ENCODE data around the gene MEIOSIN. TPM values are rescaled to one million over a fixed set of nuclear protein-coding genes. Genes with fewer than 3 reads are reported as not detected.

Gene MEIOSIN
- total and polyA plus RNA-seq, 9 of the 15 experiments (the other 6 are each of a cell fraction or from before 2014, with no cell fraction given), result 0.06 to 2.0 (median 0.76) TPM

DNA sequence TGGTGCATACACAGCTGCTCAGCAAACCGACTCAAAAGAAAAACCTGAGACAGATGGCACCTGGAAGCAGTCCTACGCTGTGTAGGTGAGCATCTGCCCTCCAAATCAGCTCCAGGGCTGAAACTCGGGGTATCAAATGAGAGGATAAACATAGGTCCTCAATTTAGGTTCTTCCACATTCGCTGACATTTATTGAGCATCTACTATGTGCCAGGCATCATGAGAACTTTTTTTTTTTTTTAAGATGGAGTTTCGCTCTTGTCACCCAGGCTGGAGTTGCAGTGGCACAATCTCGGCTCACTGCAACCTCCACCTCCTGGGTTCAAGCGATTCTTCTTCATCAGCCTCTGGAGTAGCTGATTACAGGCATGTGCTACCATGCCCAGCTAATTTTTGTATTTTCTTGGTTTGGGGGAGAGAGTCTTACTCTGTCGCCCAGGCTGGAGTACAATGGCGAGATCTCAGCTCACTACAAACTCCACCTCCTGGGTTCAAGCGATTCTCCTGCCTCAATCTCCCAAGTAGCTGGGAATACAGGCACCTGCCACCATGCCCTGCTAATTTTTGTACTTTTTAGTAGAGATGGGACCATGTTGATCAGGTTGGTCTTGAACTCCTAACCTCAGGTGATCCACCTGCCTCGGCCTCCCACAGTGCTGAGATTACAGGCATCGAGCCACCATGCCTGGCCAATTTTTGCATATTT, 27.4 kb upstream of the MEIOSIN start:
- no peaks in the 10 kb centered on the region for H3K27me3 ChIP-seq (ENCODE audit: control insufficient read depth in 2 of 2, insufficient read depth in 2 of 2, low read length in 2 of 2)
- no peak overlapping the region for H2AFZ ChIP-seq (ENCODE audit: low read depth, low read length)
- DNase-seq (ENCODE audit: extremely low read depth in 1 of 4, low spot score in 3 of 4), result no peak
- in situ Hi-C loops (cut with MboI), result no loop called here
- no peak overlapping the region for H3K27ac ChIP-seq (ENCODE audit: extremely low read depth, low read depth, low read length)
- no TSS peak for BruUV-seq (replicated peaks)
- no peak for ATAC-seq
- POLR2A ChIA-PET, result interaction anchor here (0.6 to 6.0 kb wide), 4 partner anchors 9 to 336 kb away, joined by 3 to 46 read pairs (median 10); partner anchors contain the start of genes QPCTL and SNRPD2
- H3K9ac ChIP-seq (ENCODE audit: insufficient read depth in 1 of 2, low read depth in 2 of 2, low read length in 2 of 2), result no peak overlapping the region
- no peak for FAIRE-seq
- no peaks in the 10 kb centered on the region; the same call in 2 of the 3 replicates for H3K79me2 ChIP-seq (ENCODE audit: control insufficient read depth, insufficient read depth, low read length)
- no peak overlapping the region for H3K4me2 ChIP-seq (ENCODE audit: insufficient read depth, low read length)
- peaks cover 38% of the 10 kb centered on the region; the same call in 1 of the 3 replicates for H3K36me3 ChIP-seq (ENCODE audit: control insufficient read depth, insufficient read depth, low read length)
- H4K20me1 ChIP-seq (replicated peaks; ENCODE audit: control insufficient read depth, insufficient read depth, low read length), result no peaks in the 10 kb centered on the region
- WGBS (ENCODE audit: insufficient coverage, low coverage, missing lambda C conversion rate), result 70% methylated on average over 12 of the region's 12 CpGs
- no peaks in the 10 kb centered on the region; a peak in 2 of 5 replicates for H3K4me1 ChIP-seq (replicated peaks in 1 of 2; ENCODE audit: control insufficient read depth in 2 of 2, insufficient read depth in 2 of 2, low read length in 2 of 2)
- H3K4me3 ChIP-seq, result no peak overlapping the region
- H3K9me1 ChIP-seq (ENCODE audit: control insufficient read depth, insufficient read depth, low read length), result no peaks in the 10 kb centered on the region
- CTCF ChIA-PET (ENCODE audit: low intra/inter-chr PET ratio), result no interaction called here
- no peaks in the 10 kb centered on the region for H3K9me3 ChIP-seq (replicated peaks; ENCODE audit: control insufficient read depth, insufficient read depth, low read depth, low read length)
- intact Hi-C loops (cut with micrococcal nuclease), result no loop called here
- TF ChIP-seq POLR2G (IDR thresholded peaks at IDR 0.05; ENCODE audit: low read depth, low read length), result 0 out of 2 replicates have a peak, but pooled peaks have one; percentile 8
- 0 out of 2 replicates have a peak, but pooled peaks have one; percentile 32 for TF ChIP-seq BCOR (IDR thresholded peaks at IDR 0.05)
- peak; percentile 29 for TF ChIP-seq RBM25 (IDR thresholded peaks at IDR 0.05; ENCODE audit: low read depth, low read length, severe bottlenecking)
- TF ChIP-seq, protein P1, sequence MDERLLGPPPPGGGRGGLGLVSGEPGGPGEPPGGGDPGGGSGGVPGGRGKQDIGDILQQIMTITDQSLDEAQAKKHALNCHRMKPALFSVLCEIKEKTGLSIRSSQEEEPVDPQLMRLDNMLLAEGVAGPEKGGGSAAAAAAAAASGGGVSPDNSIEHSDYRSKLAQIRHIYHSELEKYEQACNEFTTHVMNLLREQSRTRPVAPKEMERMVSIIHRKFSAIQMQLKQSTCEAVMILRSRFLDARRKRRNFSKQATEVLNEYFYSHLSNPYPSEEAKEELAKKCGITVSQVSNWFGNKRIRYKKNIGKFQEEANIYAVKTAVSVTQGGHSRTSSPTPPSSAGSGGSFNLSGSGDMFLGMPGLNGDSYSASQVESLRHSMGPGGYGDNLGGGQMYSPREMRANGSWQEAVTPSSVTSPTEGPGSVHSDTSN (CRISPR knock-in tag; IDR thresholded peaks at IDR 0.05; ENCODE audit: low read depth), result no peak
- TF ChIP-seq, protein P1 (tag; conservative IDR thresholded peaks at IDR 0.05; ENCODE audit: low read depth), result no peak
- TF ChIP-seq RBM34 (IDR thresholded peaks at IDR 0.05; ENCODE audit: borderline replicate concordance, insufficient read depth, low read length), result no peak
- no peak for TF ChIP-seq CXXC5 (CRISPR knock-in tag; IDR thresholded peaks at IDR 0.05)
- TF ChIP-seq BRCA1 (IDR thresholded peaks at IDR 0.05), result no peak
- TF ChIP-seq BRCA1 (CRISPR knock-in tag; IDR thresholded peaks at IDR 0.05), result no peak
- TF ChIP-seq FOXP4 (CRISPR knock-in tag; IDR thresholded peaks at IDR 0.05; ENCODE audit: borderline replicate concordance), result no peak
- no peak for TF ChIP-seq SREBF1 (IDR thresholded peaks at IDR 0.05; ENCODE audit: borderline replicate concordance, low read depth, low read length)
- no peak for TF ChIP-seq BRF1 (IDR thresholded peaks at IDR 0.05; ENCODE audit: borderline replicate concordance, extremely low read depth, insufficient read length)
- no peak for TF ChIP-seq TOE1 (IDR thresholded peaks at IDR 0.05; ENCODE audit: borderline replicate concordance)
- no peak for TF ChIP-seq TOE1 (CRISPR knock-in tag; IDR thresholded peaks at IDR 0.05; ENCODE audit: borderline replicate concordance, low read depth)
- no peak for TF ChIP-seq KLF16 (IDR thresholded peaks at IDR 0.05)
- TF ChIP-seq, protein P2, sequence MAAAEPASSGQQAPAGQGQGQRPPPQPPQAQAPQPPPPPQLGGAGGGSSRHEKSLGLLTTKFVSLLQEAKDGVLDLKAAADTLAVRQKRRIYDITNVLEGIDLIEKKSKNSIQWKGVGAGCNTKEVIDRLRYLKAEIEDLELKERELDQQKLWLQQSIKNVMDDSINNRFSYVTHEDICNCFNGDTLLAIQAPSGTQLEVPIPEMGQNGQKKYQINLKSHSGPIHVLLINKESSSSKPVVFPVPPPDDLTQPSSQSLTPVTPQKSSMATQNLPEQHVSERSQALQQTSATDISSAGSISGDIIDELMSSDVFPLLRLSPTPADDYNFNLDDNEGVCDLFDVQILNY (CRISPR knock-in tag; IDR thresholded peaks at IDR 0.05), result no peak
- TF ChIP-seq PHB2 (IDR thresholded peaks at IDR 0.05; ENCODE audit: low read depth), result no peak
